Gastroesophageal sphincter (tissue), 3 donors: Measurements from ENCODE around the gene CRELD2.

Experiments used
- CTCF ChIP-seq, 4 experiments: fragments of 200-600 bp in 2 of 4; fragments of 450-650 bp in 2 of 4; sonication (generic) in 1 of 4; IDR thresholded peaks; one replicate each; pipeline ENCODE4 v1.5.1; 2017 to 2019; ENCODE audit warnings: antibody characterized with exemption in 4 of 4, mild to moderate bottlenecking in 2 of 4, moderate library complexity in 2 of 4
- POLR2A ChIP-seq, 2 donors: fragments of 450-650 bp; IDR thresholded peaks; one replicate each; pipeline ENCODE4 v1.6.1; 2017; ENCODE audit warnings: antibody characterized with exemption in 2 of 2, mild to moderate bottlenecking in 2 of 2, moderate library complexity in 1 of 2
- POLR2AphosphoS5 ChIP-seq: sonication (generic); formaldehyde crosslinking; IDR thresholded peaks from one replicate; pipeline ENCODE4 v1.6.1; 2017; ENCODE audit warnings: antibody characterized with exemption

GRCh38 chr22:49869845-49870712 is 48.4 kb upstream of the CRELD2 start:
- TF ChIP-seq CTCF (IDR thresholded peaks at IDR 0.05) (no peak), POLR2A (IDR thresholded peaks at IDR 0.05) (no peak), POLR2AphosphoS5 (no peak)
